ENCODE results near the gene CPEB3.

DNA sequence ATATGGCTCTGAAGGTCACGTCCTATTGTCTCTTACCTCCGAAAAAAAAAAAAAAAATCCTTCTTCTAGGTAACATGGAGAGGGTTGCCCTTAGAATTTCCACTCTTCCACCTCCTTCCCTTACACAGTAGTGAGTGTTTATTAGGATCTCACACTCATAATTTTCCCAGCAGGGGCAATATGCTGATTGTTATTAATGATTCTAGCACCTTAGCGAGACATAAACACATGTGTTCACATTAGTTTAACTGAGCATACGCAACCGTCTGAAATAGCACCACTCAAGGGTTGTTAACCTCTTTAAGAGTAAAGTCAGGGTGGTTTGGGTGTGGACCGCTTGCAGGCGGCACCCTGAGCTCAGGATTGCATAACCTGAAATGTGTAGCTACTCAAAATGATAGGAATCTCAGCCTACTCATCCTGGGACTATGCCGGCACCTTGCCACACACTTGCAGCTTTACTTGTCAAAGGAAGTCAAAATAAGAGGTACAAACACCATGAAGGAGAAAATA is 52.2 kb downstream of the CPEB3 start:
- no peak for TF ChIP-seq EZH2 (IDR thresholded peaks at IDR 0.05; ENCODE audit: borderline replicate concordance, low read depth, low read length, severe bottlenecking)
- no peak for TF ChIP-seq CTCF (IDR thresholded peaks at IDR 0.05; ENCODE audit: extremely low read depth in 1 of 2, insufficient read depth in 1 of 2, low read depth in 1 of 2, low read length in 2 of 2)
- TF ChIP-seq POLR2AphosphoS5 (IDR thresholded peaks at IDR 0.05; ENCODE audit: insufficient read depth, low read depth, low read length) = no peak

All from endothelial cell of umbilical vein (primary cell).